H54 (cell line): ENCODE measurements around the gene MAST2.

ENCODE experiments used
- DNase-seq: peaks from one replicate; pipeline ENCODE4 v3.0.0; 2011; ENCODE audit warnings: low spot score, mixed read lengths; ENCODE audit not compliant: insufficient read length
- FAIRE-seq: peaks from 3 replicates; lab custom pipeline; 2011; peaks lifted over from hg19 to GRCh38; lab: Jason Lieb, UNC
- POLR2A ChIP-seq: IDR thresholded peaks from 2 replicates; pipeline ENCODE4 v1.6.1; 2011; ENCODE audit warnings: low read depth, mild to moderate bottlenecking, low read length

MAST2 gene

GRCh38 chr1:45803299-45803780 lies at the start of gene MAST2:
MAST2 (plus strand) TSS chr1:45803612; CDS start chr1:45803896, 284 bp downstream.
- DNase-seq: peak; percentile 85
- no peak for FAIRE-seq
- peak; percentile 93 for TF ChIP-seq POLR2A

- DNase-seq: no peak
- FAIRE-seq: no peak
- no peak for TF ChIP-seq POLR2A
Observed at GRCh38 chr1:45755697-45756096, 47.7 kb upstream of the MAST2 start.

DNA sequence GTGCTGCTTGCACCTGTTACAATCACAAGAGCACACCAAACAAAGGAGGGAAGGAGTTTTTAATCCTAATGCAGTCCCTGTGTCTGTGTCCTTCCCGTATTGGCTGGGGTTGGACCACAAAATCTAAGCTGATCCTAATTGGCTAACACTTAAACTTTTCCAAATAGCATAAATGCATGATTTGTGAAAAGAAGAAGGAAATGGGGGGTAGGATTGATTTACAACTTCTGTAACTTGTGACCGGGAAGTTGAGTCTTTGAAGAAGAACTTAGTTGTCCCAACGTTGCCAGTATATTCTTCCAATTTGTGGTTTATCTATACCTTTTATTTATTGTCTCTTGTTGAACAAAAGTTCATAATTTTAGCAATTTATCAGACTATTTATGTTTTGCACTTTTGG lies 41.1 kb upstream of the MAST2 start:
- FAIRE-seq: no peak
- no peak for TF ChIP-seq POLR2A
- DNase-seq: no peak

- FAIRE-seq (no peak), DNase-seq (no peak)
- TF ChIP-seq POLR2A: no peak
Observed at GRCh38 chr1:45765999-45766792, 37.2 kb upstream of the MAST2 start.

DNA sequence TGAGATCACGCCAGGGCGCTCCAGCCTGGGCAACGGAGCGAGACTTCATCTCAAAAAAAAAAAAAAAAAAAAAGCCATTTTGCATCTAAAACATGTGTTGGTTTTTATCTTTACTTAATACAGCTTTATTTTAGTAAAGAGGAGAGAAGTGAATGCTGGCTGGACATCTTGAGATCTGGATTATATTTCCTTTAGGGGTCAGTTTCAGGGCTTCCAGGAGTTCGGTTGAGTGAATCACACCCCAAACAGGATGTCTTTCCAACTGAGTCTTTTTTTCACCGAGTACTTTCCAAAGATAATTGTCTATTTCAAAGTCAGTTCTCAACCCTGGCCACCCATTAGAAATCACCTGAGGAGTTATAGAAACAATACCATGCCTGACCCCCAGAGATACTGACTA lies 36.4 kb upstream of the MAST2 start:
- no peak for DNase-seq
- no peak for FAIRE-seq
- no peak for TF ChIP-seq POLR2A

DNA sequence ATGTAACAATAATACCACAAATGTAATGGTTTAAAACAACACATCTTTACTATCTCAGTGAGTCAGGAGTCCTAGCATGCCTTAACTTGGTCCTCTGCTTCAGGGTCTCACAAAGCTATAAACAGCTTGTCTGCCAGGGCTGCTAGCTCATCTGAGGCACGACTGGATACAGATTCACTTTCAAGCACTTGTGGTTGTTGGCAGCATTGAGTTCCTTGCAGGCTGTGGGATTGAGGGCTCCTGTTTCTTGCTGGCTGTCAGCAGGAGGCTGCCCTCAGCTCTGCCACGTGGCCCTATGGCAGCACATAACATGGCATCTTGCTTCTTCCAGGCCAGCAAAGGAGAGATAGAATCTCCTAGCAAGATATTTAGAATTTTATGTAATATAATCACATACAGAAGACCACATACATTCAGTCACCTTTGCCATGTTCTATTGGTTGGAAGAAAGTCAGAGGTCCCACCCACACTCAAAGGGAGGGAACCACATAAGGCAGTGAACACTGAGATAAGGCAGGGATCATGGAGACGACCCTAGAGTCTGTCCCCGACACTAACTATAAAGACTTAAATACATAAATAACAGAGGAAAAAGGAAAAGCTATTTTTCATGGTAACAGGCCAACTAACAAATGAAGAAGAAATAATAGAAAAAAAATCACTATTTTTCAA lies 34.0 kb upstream of the MAST2 start:
- FAIRE-seq (peak; percentile 76), DNase-seq (peak; percentile 25)
- TF ChIP-seq POLR2A: no peak

- no peak for TF ChIP-seq POLR2A
- no peak for FAIRE-seq
- DNase-seq: no peak
Observed at GRCh38 chr1:45772971-45773370, 30.4 kb upstream of the MAST2 start.

GRCh38 chr1:45775794-45776193 lies 27.6 kb upstream of the MAST2 start:
- DNase-seq (no peak), FAIRE-seq (no peak)
- TF ChIP-seq POLR2A: no peak

- FAIRE-seq (no peak), DNase-seq (no peak)
- TF ChIP-seq POLR2A: no peak
Observed at GRCh38 chr1:45785583-45785982, 17.8 kb upstream of the MAST2 start.

- DNase-seq (no peak), FAIRE-seq (no peak)
- TF ChIP-seq POLR2A: no peak
Observed at GRCh38 chr1:45787905-45788304, 15.5 kb upstream of the MAST2 start.

- no peak for TF ChIP-seq POLR2A
- FAIRE-seq: no peak
Observed at GRCh38 chr1:45789601-45790000, 13.8 kb upstream of the MAST2 start.

DNA sequence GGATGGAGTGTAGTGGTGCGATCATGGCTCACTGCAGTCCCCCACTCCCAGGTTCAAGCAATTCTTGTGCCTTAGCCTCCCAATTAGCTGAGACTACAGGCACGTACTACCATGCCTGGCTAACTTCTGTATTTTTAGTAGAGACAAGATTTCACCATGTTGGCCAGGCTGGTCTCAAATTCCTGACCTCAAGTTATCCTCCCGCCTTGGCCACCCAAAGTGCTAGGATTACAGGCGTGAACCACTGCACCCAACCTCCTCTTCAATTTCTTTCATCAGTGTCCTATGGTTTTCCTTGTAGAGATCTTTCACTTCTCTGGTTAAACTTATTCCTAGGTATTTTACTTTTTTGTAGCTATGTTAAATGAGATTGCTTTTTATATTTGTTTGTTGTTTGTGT lies 10.7 kb upstream of the MAST2 start:
- FAIRE-seq (no peak), DNase-seq (no peak)
- TF ChIP-seq POLR2A: no peak

More at GRCh38 chr1:45789601-45790000, 13.8 kb upstream of the MAST2 start:
- no peak for DNase-seq

DNA sequence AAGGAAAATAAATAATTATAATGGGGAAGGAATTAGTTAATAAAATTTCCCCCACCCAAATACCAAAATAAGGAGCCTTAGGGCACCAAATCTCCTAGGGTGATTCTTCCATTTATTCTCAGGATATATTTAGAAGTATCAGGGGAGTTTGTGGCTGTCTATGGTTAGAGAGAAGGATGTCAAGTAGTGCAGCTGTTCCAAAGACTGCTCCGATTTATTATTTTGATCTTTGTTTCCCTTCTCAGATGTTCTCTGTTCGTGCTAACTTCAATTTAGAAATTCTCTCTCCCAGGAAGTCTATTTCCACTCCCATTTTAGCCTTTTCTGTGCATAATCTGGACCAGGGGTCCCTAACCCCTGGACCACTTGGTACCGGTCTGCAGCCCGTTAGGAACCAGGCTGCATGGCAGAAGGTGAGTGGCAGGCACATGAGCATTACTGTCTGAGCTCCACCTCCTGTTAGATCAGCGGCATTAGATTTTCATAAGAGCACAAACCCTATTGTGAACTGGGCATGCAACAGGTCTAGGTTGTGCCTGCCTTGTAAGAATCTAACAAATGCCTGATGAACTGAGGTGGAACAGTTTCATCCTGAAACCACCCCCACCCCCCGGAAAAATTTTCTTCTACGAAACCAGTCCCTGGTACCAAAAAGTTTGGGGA lies 9.3 kb upstream of the MAST2 start:
- no peak for TF ChIP-seq POLR2A
- no peak for DNase-seq
- FAIRE-seq: no peak

DNA sequence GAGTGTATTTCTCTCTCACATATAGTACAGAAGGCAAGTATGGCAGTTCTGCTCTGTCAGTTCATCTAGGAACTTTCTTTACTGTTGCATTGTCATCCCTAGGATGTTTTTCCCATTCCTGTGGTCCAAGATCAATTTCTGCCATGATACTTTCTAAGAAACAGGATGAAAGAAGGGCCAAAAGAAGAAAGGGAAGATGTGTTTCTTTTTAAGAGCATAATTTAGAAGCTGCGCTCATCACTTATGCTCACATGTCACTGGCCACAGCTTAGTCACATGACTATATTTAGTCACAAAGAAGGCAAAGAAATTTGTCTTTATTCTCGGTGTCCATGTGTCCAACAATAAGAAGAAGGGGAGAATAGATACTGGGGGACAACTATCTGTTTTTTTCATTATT lies 7.0 kb upstream of the MAST2 start:
- DNase-seq (no peak), FAIRE-seq (no peak)
- no peak for TF ChIP-seq POLR2A
